NT2/D1 (cell line): ENCODE measurements around the gene CARD19.

Experiments used
- YY1 ChIP-seq: IDR thresholded peaks from 2 replicates; pipeline ENCODE4 v1.6.1; 2011; ENCODE audit not compliant: insufficient read length, insufficient read depth
- ZNF274 ChIP-seq: IDR thresholded peaks from 2 replicates; pipeline ENCODE4 v1.6.1; 2011; ENCODE audit warnings: mild to moderate bottlenecking, low read depth, low read length

GRCh38 chr9:93108291-93109041 is 12.4 kb downstream of the CARD19 start:
- TF ChIP-seq ZNF274, result no peak
- no peak for TF ChIP-seq YY1
